Islet precursor cell (in vitro differentiated cells): ENCODE data around the gene LSM4.

ENCODE experiments used
- DNase-seq: peaks from one replicate; pipeline ENCODE4 v3.0.0-alpha.2; 2018

The LSM4 gene

DNA sequence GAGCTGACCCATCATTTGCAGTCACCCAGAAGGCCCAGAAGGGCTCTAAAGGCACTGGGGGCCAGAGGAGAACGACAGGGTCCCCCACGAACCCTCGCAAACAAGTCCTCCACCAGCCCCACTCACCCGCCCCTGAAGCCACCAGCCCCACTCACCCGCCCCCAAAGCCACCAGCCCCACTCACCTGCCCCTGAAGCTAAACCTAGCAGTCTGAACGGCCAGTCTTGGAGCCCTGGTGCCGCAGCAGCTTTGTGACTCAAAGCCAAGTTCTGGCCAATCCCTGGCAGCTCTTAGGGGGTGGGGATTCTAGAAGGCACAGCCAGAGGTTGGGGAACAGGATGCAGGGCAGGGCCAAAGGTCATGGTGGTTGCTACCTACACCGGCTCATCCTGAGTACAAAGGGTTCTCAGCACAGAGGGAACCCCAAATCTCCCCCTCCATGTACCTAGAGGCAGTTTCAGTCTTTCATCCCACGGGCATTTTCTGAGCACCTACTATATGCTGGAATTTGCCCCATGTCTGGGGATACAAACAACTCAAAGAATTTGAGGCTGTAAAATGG, 48.6 kb downstream of the LSM4 start, which contains the start of gene IQCN:
TSS of gene IQCN (minus strand) at position 234 of the 562 bp plus-strand sequence. CDS start 4,974 bp downstream, outside the sequence.
- DNase-seq, result peak; percentile 75

- no peak for DNase-seq
Measured at GRCh38 chr19:18273561-18274218, 49.2 kb downstream of the LSM4 start.

- no peak for DNase-seq
Measured at GRCh38 chr19:18271433-18271841, 51.4 kb downstream of the LSM4 start.

DNA sequence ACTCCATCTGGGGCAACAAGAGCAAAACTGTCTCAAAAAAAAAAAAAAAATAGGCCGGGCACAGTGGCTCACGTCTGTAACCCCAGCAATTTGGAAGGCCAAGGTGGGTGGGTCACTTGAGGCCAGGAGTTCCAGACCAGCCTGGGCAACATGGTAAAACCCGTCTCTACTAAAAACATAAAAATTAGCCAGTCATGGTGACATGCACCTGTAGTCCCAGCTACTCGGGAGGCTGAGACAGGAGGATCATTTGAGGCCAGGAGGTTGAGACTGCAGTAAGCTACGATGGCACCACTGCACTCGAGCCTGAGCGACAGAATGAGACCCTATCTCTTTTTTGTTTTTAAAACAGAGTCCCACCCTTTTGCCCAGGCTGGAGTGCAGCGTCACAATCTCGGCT, 52.5 kb downstream of the LSM4 start:
- no peak for DNase-seq

DNA sequence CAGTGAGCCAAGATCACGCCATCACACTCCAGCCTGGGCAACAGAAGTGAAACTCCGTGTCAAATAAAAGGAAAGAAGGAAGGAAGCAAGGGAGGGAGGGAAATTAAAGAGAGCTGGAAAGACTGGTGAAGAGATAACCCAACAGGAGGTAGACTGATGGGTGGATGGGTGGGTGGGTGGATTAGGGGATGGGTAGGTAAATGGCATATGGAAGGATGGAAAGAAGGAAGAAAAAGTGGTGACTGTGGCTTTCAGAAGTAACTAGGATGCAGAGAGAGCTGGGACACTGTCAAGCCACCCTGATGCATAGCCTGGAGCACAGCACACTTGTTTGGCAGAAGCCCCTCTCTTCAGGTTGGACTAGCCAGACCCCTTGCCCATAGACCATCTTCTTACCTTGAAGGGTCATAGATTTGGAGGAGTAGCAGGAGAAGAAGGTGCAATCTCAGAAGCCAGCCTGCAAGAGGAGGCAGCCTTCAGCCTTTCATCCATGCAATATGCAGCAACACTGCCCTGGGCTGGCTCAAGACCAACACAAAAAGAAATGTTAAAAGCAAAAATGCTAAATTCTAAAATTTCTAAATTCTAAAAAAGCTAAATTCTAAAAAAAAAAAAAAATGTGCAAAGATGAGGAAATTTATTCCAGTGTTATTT, 53.7 kb downstream of the LSM4 start:
- DNase-seq, result no peak

DNA sequence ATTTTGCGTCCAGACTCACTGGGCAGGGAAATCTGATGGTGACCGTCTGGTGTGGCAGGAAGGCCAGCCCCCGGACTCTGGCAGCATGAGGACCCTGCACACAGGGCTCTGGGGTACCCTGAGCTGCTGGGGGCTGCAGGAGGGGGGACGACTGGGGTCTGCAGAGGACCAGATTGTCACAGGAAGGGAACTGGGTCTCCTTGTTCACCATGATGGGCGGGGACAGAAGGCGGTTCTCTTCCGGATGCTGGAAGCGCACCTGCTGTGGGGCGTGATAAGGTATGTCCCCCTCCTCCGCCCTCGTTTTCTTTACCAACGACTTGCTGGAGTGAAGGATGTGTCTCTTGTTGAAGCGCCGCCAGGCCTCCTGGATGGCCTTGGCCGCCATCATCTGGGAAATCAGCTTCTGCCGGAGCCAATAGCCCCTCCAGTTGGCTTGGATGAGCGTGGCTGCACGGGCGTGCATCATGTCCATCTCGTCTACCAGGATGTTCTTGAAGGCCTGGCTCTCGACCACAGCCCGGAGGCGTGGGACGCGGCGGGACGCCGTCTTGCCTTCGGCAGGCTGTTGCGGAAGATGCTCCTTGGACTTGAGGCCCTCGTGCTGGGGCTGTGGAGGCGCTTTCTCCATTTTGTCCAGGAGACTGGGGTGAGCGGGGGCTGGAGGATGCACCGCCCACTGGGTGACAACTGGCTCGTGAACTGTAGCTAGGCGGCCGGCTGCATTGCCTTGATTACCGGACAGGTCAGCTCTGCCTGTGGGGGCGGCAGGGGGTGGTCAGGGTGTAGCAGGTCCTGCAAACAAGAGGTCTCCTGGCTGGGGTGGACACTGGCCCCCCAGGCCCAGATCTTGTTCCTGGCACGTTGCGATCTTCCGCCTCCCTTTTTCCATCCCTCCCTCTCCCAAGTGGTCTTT, 55.8 kb downstream of the LSM4 start:
- DNase-seq, result no peak

DNA sequence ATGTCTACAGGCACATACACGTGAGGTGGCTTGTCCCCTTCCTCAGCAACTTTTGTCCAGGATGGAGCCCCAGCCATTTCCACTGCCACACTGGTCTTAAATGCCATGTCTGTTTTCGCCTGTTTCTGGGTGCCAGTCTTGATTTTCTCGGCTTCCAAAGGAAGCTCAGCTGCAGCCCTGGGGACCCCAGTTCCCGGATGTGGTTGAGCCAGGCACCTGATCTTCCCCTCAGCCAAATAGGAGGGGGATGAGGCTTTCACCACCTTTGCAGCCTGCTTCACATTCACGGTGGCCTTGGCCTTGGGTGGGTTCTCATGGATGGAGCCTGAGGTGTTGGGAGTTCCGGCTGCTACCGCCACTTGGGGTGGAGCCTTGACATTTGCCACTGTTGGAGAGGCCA, 57.3 kb downstream of the LSM4 start:
- peak; percentile 43 for DNase-seq

GRCh38 chr19:18264971-18265540, 57.8 kb downstream of the LSM4 start:
- peak; percentile 41 for DNase-seq

GRCh38 chr19:18264137-18264854, 58.6 kb downstream of the LSM4 start:
- no peak for DNase-seq

GRCh38 chr19:18263324-18264136, 59.3 kb downstream of the LSM4 start:
- no peak for DNase-seq

GRCh38 chr19:18262917-18263316, 60.0 kb downstream of the LSM4 start:
- DNase-seq, result no peak

DNA sequence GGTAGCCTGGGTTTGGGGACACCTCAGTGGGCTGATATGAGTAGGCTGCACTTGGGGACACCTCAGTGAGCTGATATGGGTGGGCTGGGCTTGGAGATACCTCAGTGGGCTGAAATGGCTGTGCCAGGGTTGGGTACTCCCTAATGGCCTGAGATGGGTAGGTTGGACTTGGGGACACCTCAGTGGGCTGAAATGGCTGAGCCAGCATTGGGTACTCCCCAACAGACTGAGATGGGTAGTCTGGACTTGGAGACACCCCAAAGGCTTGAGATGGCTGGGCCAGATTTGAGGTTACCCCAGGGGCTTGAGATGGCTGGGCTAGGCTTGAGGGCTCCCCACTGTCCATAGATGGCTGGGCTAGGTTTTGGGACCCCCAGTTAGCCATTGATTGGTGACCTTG, 60.7 kb downstream of the LSM4 start:
- no peak for DNase-seq

DNA sequence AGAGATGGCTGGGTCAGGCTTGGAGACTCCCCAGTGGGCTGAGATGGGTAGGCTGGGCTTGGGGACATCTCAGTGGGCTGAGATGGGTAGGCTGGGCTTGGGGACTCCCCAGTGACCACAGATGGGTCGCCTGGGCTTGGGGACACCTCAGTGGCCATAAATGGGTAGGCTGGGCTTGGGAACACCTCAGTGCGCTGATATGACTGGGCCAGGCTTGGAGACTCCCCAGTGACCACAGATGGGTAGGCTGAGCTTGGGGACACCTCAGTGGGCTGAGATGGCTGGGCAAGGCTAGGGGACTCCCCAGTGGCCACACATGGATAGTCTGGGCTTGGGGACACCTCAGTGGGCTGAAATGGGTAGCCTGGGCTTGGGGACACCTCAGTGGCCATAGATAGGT, 61.4 kb downstream of the LSM4 start:
- DNase-seq, result no peak

- no peak for DNase-seq
Measured at GRCh38 chr19:18259893-18260292, 63.0 kb downstream of the LSM4 start.

DNA sequence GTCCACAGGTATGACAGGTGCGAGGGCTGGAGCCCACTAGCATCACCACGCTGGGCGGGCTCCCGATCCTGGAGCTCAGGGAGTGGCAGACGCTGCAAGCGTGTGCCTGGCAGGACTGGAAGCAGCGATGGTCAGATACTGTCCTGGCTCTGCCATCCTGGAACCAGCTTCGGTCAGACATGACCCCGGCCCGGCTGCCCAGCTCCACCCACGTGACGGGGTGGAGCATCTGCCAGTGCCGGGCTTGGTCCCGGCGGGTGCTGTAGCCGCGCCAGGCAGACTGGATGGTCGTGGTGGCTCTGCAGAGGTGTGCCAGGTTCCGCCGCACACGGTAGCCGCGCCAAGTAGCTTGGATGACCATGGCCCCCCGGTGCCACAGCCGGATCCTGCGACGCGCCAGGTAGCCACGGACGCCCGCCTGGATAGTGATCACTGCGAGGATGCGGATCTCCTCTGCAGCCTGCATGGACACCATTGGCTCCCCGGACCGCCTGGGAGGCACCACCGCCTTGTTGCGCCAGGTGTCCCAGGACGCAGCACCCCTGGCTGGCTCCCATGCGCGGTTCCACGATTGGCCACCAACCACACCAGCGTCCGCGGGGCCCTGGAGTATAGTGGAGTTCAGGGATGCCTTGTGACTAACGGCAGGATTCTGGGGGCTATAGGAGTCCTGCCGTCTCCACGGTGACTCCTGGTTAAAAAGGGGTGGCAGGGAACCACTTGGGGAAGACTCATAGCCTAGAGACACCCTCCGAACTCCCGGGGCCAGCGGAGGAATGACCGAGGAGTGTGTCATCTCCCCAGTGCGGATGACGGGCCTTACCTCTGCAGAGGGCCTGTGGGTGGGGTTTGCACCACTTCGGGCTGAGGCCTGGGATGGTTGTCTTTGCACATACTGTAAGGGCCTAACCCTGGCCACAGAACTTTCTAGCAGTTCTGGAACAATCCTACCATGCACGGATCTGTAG, 65.1 kb downstream of the LSM4 start:
- peak; percentile 45 for DNase-seq
